IMR-90 (cell line): ENCODE measurements around the gene MALRD1. TPM values are rescaled to one million over a fixed set of nuclear protein-coding genes. Genes with fewer than 3 reads are reported as not detected.

ENCODE experiments used
- ATAC-seq: fragments of 200-7000 bp; cut with Tn5 transposase; 2 replicates; pipeline ENCODE4 v1.9.1; 2020; ENCODE audit warnings: low read depth, mild to moderate bottlenecking, moderate library complexity
- BruUV-seq: library from RNA; stranded (reverse); fragments of 400-500 nt; replicated peaks from 2 replicates; lab custom pipeline; 2021; lab: Mats Ljungman, UMichigan
- CTCF ChIA-PET: fragments of 300-600 bp; formaldehyde crosslinking; extraction: SDS; loops from one replicate; lab custom pipeline; 2021; ENCODE audit warnings: antibody characterized with exemption; lab: Yijun Ruan, JAX
- POLR2A ChIA-PET: fragments of 300-600 bp; sonication (Branson Sonifier 250); formaldehyde crosslinking; loops from one replicate; lab custom pipeline; 2022; ENCODE audit warnings: antibody characterized with exemption; ENCODE audit not compliant: unreplicated experiment; lab: Charles Lee
- DNase-seq: peaks from one replicate; pipeline ENCODE4 v3.0.0; 2013
- H2AFZ ChIP-seq: replicated peaks from 2 replicates; pipeline ENCODE3; 2013; ENCODE audit warnings: low read length, mild to moderate bottlenecking; ENCODE audit not compliant: poor library complexity
- H2AK5ac ChIP-seq: 2 replicates; pipeline ENCODE4 v1.6.1; 2013; ENCODE audit warnings: low read depth, low read length, inconsistent platforms
- H2AK9ac ChIP-seq: replicated peaks from 2 replicates; pipeline ENCODE3; 2013; ENCODE audit warnings: mild to moderate bottlenecking, low read depth, low read length, moderate library complexity; ENCODE audit not compliant: poor library complexity
- H2BK120ac ChIP-seq: 2 replicates; pipeline ENCODE4 v1.6.1; 2013; ENCODE audit warnings: low read depth, low read length, inconsistent platforms
- H2BK15ac ChIP-seq: 3 replicates; pipeline ENCODE4 v1.6.1; 2013; ENCODE audit warnings: low read depth, low read length, inconsistent platforms
- H2BK20ac ChIP-seq: 2 replicates; pipeline ENCODE4 v1.6.1; 2013; ENCODE audit warnings: low read depth, mild to moderate bottlenecking, inconsistent platforms, low read length, moderate library complexity
- H2BK5ac ChIP-seq: 2 replicates; pipeline ENCODE4 v1.6.1; 2013; ENCODE audit warnings: mild to moderate bottlenecking, low read depth, low read length, inconsistent platforms; ENCODE audit not compliant: poor library complexity, severe bottlenecking
- H3K14ac ChIP-seq: replicated peaks from 2 replicates; pipeline ENCODE4 v1.6.1; 2013; ENCODE audit warnings: low read depth, low read length, inconsistent platforms
- H3K18ac ChIP-seq: 2 replicates; pipeline ENCODE4 v1.6.1; 2013; ENCODE audit warnings: low read depth, low read length, control low read depth
- H3K23ac ChIP-seq: 2 replicates; pipeline ENCODE4 v1.6.1; 2013; ENCODE audit warnings: low read depth, low read length, inconsistent platforms
- H3K27ac ChIP-seq: 2 replicates; pipeline ENCODE4 v1.5.1; 2013; ENCODE audit warnings: mild to moderate bottlenecking, control low read depth, low read length; ENCODE audit not compliant: insufficient read depth
- H3K27me3 ChIP-seq: 2 replicates; pipeline ENCODE4 v1.6.1; 2013; ENCODE audit warnings: low read length; ENCODE audit not compliant: control insufficient read depth, insufficient read depth
- H3K36me3 ChIP-seq: 2 replicates; pipeline ENCODE4 v1.6.1; 2013; ENCODE audit warnings: low read length, mixed read lengths; ENCODE audit not compliant: control insufficient read depth, insufficient read depth
- H3K4ac ChIP-seq: 2 replicates; pipeline ENCODE4 v1.6.1; 2013; ENCODE audit warnings: low read depth, low read length, inconsistent platforms
- H3K4me1 ChIP-seq: 2 replicates; pipeline ENCODE4 v1.6.1; 2013; ENCODE audit warnings: low read length, mixed read lengths; ENCODE audit not compliant: control insufficient read depth, insufficient read depth
- H3K4me2 ChIP-seq: 2 replicates; pipeline ENCODE4 v1.6.1; 2013; ENCODE audit warnings: low read depth, mild to moderate bottlenecking, control low read depth, low read length, moderate library complexity
- H3K4me3 ChIP-seq: 2 replicates; pipeline ENCODE4 v1.5.1; 2013; ENCODE audit warnings: low read depth, mild to moderate bottlenecking, control low read depth, low read length, moderate library complexity; ENCODE audit not compliant: insufficient read depth
- H3K56ac ChIP-seq: 2 replicates; pipeline ENCODE4 v1.6.1; 2013; ENCODE audit warnings: low read length, inconsistent platforms; ENCODE audit not compliant: insufficient read depth; ENCODE audit errors: extremely low read depth
- H3K79me1 ChIP-seq, 2 experiments: 2 replicates each; pipeline ENCODE4 v1.6.1; 2013; ENCODE audit warnings: low read length in 2 of 2, inconsistent platforms in 1 of 2, low read depth in 1 of 2
- H3K9ac ChIP-seq: 2 replicates; pipeline ENCODE4 v1.6.1; 2013; ENCODE audit warnings: low read depth, low read length, control low read depth
- H3K9me1 ChIP-seq: 2 replicates; pipeline ENCODE4 v1.6.1; 2013; ENCODE audit warnings: low read length, inconsistent platforms; ENCODE audit not compliant: insufficient read depth
- H3K9me3 ChIP-seq: 2 replicates; pipeline ENCODE4 v1.6.1; 2013; ENCODE audit warnings: low read length; ENCODE audit not compliant: control insufficient read depth, insufficient read depth
- H4K20me1 ChIP-seq: 2 replicates; pipeline ENCODE4 v1.6.1; 2013; ENCODE audit warnings: low read length, inconsistent platforms; ENCODE audit not compliant: insufficient read depth
- H4K5ac ChIP-seq: 2 replicates; pipeline ENCODE4 v1.6.1; 2013; ENCODE audit warnings: mild to moderate bottlenecking, low read depth, low read length, control low read depth
- H4K8ac ChIP-seq, 2 experiments: 2 replicates each; pipeline ENCODE4 v1.6.1; 2013; ENCODE audit warnings: low read depth in 2 of 2, low read length in 2 of 2, control low read depth in 1 of 2, inconsistent platforms in 1 of 2
- H4K91ac ChIP-seq: 2 replicates; pipeline ENCODE4 v1.6.1; 2013; ENCODE audit warnings: low read depth, low read length, inconsistent platforms; ENCODE audit not compliant: insufficient read depth
- BHLHE40 ChIP-seq: fragments of 150-350 bp; IDR thresholded peaks from 2 replicates; pipeline ENCODE4 v1.6.1; 2016; ENCODE audit warnings: mild to moderate bottlenecking, low read depth, low read length
- FOS ChIP-seq: fragments of 150-350 bp; IDR thresholded peaks from 2 replicates; pipeline ENCODE4 v1.6.1; 2016; ENCODE audit warnings: low read depth, low read length
- MAZ ChIP-seq: IDR thresholded peaks from 2 replicates; pipeline ENCODE4 v1.6.1; 2012; ENCODE audit warnings: low read depth, mild to moderate bottlenecking, low read length, improper control_type of control experiment, moderate library complexity, borderline replicate concordance
- NFE2L2 ChIP-seq: fragments of 150-350 bp; IDR thresholded peaks from 2 replicates; pipeline ENCODE4 v1.6.1; 2016; ENCODE audit warnings: low read depth, mild to moderate bottlenecking, low read length
- RCOR1 ChIP-seq: IDR thresholded peaks from 2 replicates; pipeline ENCODE4 v1.6.1; 2012; ENCODE audit warnings: mild to moderate bottlenecking, low read length, improper control_type of control experiment; ENCODE audit not compliant: insufficient replicate concordance
- SMC3 ChIP-seq: fragments of 150-350 bp; IDR thresholded peaks from 2 replicates; pipeline ENCODE4 v1.6.1; 2016; ENCODE audit warnings: low read depth, mild to moderate bottlenecking, antibody characterized with exemption, low read length, moderate library complexity
- WGBS, 2 experiments: methylation state at CpG; one replicate each; pipeline versions ENCODE4 v1.1.5 to v1.1.7; 2013; ENCODE audit warnings: missing lambda C conversion rate in 2 of 2; ENCODE audit not compliant: insufficient read length in 1 of 2; ENCODE audit errors: extremely low coverage in 2 of 2; 5-methylcytosine and 5-hydroxymethylcytosine counted together
- dilution Hi-C: fragments of 300-500 bp; cut with HindIII; formaldehyde crosslinking; loops from one replicate; pipeline ENCODE4 v1.14.3; 2018; ENCODE audit warnings: low sequenced_read_pairs; ENCODE audit not compliant: unreplicated experiment
- in situ Hi-C: fragments of 300-500 bp; cut with MboI; formaldehyde crosslinking; loops from 3 replicates; pipeline ENCODE4 v1.14.3; 2019; ENCODE audit warnings: low sequenced_read_pairs, inconsistent platforms, mixed read lengths
- intact Hi-C: fragments of 100-400 bp; cut with micrococcal nuclease; formaldehyde crosslinking; loops from 2 replicates; pipeline ENCODE4 v1.10.0; 2022
- polyA plus RNA-seq, 3 experiments: library from polyadenylated mRNA; depleted of rRNA; stranded (reverse); fragments of >200 nt; gene quantifications; 2 replicates each; pipeline ENCODE4 v1.2.3, GENCODE V29; 2012; ENCODE audit warnings: low replicate concordance in 1 of 3
- total RNA-seq: library from RNA; depleted of rRNA; stranded (reverse); fragments of >200 nt; gene quantifications from 2 replicates; pipeline ENCODE4 v1.2.3, GENCODE V29; 2012
- TF ChIP-seq, protein P1 (sequence below): fragments of 150-350 bp; IDR thresholded peaks from 2 replicates; pipeline ENCODE4 v1.6.1; 2016; ENCODE audit warnings: low read depth, mild to moderate bottlenecking, low read length, moderate library complexity, borderline replicate concordance
- TF ChIP-seq, protein P2 (sequence below): conservative IDR thresholded peaks from 2 replicates; pipeline ENCODE4 v1.5.1; 2012; ENCODE audit warnings: mild to moderate bottlenecking, low read depth, low read length, improper control_type of control experiment

MALRD1 gene
- total and polyA plus RNA-seq, 2 of the 4 experiments (the other 2 are of a cell fraction): 0.34 to 1.1 TPM

DNA sequence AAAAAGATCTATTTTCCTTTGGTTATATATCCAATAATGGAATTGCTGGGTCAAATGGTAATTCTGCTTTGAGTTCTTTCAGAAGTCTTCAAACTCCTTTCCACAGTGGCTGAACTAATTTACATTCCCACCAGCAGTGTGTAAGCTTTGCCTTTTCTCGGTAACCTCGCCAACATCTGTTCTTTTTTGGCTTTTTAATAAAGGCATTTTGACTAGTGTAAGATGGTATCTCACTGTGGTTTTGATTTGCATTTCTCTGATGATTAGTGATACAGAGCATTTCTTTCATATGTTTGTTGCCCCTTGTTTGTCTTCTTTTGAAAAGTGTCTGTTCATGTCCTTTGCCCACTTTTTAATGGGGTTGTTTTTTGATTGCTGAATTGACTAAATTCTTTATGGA lies 285.0 kb downstream of the MALRD1 start:
- Histone ChIP-seq H3K27ac (no peak overlapping the region), H2BK15ac (no peak overlapping the region), H3K14ac (no peak overlapping the region), H3K4me1 (no peaks in the 10 kb centered on the region), H3K36me3 (no peaks in the 10 kb centered on the region), H2AK5ac (no peak overlapping the region), H4K5ac (no peak overlapping the region), H3K4me2 (no peak overlapping the region), H2AFZ (no peak overlapping the region), H2AK9ac (no peak overlapping the region), H3K4me3 (no peak overlapping the region), H3K9me3 (no peaks in the 10 kb centered on the region), H2BK5ac (no peak overlapping the region), H3K4ac (no peak overlapping the region), H4K8ac (no peak overlapping the region), H3K9me1 (no peaks in the 10 kb centered on the region), H3K23ac (no peak overlapping the region), H4K20me1 (no peaks in the 10 kb centered on the region), H2BK20ac (no peak overlapping the region), H3K79me1 (no peaks in the 10 kb centered on the region), H3K56ac (no peak overlapping the region), H4K91ac (no peak overlapping the region), H3K9ac (no peak overlapping the region), H3K27me3 (no peaks in the 10 kb centered on the region), H3K18ac (no peak overlapping the region), H2BK120ac (no peak overlapping the region)
- in situ Hi-C loops: no loop called here
- ChIA-PET POLR2A (no interaction called here), CTCF (no interaction called here)
- no TSS peak for BruUV-seq
- no peak for DNase-seq
- intact Hi-C loops: no loop called here
- no CpG with 5 or more reads among the region's 2 CpGs for WGBS, 2 experiments
- no peak for ATAC-seq
- TF ChIP-seq RCOR1 (no peak), BHLHE40 (no peak), FOS (no peak), NFE2L2 (no peak), MAZ (no peak), SMC3 (no peak)
- TF ChIP-seq, protein P1, sequence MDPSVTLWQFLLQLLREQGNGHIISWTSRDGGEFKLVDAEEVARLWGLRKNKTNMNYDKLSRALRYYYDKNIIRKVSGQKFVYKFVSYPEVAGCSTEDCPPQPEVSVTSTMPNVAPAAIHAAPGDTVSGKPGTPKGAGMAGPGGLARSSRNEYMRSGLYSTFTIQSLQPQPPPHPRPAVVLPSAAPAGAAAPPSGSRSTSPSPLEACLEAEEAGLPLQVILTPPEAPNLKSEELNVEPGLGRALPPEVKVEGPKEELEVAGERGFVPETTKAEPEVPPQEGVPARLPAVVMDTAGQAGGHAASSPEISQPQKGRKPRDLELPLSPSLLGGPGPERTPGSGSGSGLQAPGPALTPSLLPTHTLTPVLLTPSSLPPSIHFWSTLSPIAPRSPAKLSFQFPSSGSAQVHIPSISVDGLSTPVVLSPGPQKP: no peak
- TF ChIP-seq, protein P2, sequence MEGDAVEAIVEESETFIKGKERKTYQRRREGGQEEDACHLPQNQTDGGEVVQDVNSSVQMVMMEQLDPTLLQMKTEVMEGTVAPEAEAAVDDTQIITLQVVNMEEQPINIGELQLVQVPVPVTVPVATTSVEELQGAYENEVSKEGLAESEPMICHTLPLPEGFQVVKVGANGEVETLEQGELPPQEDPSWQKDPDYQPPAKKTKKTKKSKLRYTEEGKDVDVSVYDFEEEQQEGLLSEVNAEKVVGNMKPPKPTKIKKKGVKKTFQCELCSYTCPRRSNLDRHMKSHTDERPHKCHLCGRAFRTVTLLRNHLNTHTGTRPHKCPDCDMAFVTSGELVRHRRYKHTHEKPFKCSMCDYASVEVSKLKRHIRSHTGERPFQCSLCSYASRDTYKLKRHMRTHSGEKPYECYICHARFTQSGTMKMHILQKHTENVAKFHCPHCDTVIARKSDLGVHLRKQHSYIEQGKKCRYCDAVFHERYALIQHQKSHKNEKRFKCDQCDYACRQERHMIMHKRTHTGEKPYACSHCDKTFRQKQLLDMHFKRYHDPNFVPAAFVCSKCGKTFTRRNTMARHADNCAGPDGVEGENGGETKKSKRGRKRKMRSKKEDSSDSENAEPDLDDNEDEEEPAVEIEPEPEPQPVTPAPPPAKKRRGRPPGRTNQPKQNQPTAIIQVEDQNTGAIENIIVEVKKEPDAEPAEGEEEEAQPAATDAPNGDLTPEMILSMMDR: no peak
- dilution Hi-C loops: no loop called here
